Measurements from ENCODE around the gene HHIPL1.
"Not testable (repeated sequence)": the region's sequence is repeated elsewhere in the genome, so short reads cannot be mapped to it uniquely, and the experiment has no call there.

The HHIPL1 gene

DNA sequence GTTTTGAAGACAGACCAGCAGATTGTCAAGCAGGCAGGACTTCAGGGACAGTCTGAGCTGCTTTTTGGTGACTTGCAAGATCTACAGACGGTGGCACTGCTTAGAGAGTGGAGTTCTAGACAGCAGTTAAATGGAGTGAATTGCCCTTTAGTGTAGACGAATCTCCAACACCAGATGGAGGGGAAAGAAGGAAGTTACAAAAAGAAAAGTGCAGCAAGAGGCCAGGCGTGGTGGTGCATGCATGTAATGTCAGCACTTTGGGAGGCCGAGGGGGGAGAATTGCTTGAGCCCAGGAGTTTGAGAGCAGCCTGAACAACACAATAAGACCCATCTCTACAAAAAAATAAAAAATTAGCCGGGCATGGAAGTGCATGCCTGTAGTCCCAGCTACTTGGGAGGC, 8.4 kb upstream of the HHIPL1 start:
- TF ChIP-seq, protein P1, sequence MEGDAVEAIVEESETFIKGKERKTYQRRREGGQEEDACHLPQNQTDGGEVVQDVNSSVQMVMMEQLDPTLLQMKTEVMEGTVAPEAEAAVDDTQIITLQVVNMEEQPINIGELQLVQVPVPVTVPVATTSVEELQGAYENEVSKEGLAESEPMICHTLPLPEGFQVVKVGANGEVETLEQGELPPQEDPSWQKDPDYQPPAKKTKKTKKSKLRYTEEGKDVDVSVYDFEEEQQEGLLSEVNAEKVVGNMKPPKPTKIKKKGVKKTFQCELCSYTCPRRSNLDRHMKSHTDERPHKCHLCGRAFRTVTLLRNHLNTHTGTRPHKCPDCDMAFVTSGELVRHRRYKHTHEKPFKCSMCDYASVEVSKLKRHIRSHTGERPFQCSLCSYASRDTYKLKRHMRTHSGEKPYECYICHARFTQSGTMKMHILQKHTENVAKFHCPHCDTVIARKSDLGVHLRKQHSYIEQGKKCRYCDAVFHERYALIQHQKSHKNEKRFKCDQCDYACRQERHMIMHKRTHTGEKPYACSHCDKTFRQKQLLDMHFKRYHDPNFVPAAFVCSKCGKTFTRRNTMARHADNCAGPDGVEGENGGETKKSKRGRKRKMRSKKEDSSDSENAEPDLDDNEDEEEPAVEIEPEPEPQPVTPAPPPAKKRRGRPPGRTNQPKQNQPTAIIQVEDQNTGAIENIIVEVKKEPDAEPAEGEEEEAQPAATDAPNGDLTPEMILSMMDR (IDR thresholded peaks at IDR 0.05; ENCODE audit: low read depth, low read length): no peak

DNA sequence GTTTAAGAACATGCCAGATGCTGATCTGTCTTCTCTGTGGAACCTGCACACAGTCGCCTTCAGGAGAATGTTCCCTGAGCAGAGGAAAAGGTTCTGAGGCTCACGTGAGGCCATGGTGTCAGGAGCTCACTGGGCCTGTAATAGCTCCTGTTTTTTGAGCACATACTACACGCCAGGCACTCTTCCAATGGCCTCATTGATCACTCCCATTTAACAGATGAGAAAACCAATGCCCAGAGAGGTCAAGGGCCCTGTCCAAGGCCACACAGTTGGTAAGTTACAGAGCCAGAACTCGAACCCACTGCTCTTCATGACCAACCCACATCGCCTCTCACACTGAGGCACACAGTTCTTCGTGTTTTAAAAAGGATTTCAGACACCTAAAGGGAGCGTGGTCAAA, 7.3 kb upstream of the HHIPL1 start:
- TF ChIP-seq, protein P1 (IDR thresholded peaks at IDR 0.05; ENCODE audit: low read depth, low read length): no peak

More for the DNA sequence above, 8.4 kb upstream of the HHIPL1 start:
- no peak overlapping the region for H3K4me3 ChIP-seq (ENCODE audit: low read depth, low read length)

GRCh38 chr14:99642771-99643170, 2.2 kb upstream of the HHIPL1 start:
- not testable (repeated sequence) for H3K4me3 ChIP-seq (ENCODE audit: low read depth, low read length)

More for the DNA sequence above, 7.3 kb upstream of the HHIPL1 start:
- no peak overlapping the region for H3K4me3 ChIP-seq (ENCODE audit: low read depth, low read length)

DNA sequence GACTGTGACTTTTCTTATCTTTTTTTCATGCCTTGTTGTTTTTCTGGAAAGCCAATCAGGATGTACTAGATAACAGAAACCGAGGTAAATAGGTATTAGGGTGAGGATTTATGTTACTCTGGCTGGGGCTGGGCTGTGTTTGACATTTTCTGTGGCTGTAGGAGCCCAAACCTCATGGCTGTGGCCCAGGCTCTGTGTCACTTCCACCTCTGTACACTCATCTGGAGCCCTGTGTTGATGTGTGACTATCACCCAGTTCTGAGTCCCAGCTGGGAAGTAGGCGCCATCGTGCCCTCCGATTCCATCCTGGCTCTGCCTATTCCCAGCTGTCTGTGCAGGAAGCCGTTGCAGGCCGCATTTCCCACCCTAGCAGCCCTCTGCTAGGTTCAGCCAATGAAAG, 1.6 kb upstream of the HHIPL1 start:
- no peak overlapping the region for H3K4me3 ChIP-seq (ENCODE audit: low read depth, low read length)
- TF ChIP-seq, protein P1 (IDR thresholded peaks at IDR 0.05; ENCODE audit: low read depth, low read length): no peak

- TF ChIP-seq, protein P1 (IDR thresholded peaks at IDR 0.05; ENCODE audit: low read depth, low read length): no peak
- H3K4me3 ChIP-seq (ENCODE audit: low read depth, low read length): no peak overlapping the region
These were observed 818 bp upstream of the HHIPL1 start for GRCh38 chr14:99644035-99644587.

DNA sequence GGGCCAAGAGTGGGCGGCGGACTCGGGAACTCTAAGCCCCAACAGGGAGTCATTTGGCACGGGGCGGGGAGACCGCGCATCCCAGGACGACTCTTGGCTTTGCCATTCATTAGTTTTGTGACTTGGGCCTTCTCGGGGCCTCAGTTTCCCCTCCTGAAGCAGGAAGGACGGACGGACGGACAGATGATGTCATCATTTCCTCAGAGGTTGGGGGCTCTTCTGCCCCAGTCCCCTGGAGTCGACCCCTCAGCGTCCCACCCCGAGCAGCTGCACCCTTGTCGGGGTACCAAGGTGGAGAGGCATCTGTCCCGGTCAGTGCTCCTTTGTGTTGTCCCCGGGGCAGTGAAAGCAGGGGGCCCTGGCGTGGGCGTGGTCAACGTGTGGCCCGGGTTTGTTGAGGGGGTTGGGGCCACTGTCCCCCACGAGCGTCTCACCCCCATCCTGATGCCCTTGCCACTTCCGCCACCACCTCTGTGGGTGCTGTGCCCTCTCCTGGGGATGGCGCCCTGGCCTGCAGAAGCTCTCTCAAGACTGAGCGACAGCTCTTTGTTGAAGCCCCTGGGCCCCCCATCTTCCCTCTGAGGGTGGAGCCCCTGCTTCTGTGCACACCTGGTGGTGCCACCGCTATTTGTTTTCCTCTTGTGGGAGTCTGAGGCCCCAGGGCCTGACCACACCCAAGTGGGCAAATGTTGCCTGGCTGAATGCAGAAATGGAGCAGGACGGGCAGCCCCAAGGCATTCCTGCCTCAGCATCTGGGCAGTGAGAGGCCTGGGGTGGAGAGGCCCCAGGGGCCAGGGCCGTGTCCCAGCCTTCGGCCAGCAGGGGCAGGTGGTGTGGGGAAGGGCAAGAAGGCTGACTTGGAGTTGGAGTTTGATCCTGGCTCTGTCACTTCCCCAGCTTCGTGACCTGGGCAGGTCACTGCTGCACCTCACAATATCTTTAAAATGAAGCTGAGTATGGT, 896 bp downstream of the HHIPL1 start:
- no peak overlapping the region for H3K4me3 ChIP-seq (ENCODE audit: low read depth, low read length)
- TF ChIP-seq, protein P1 (IDR thresholded peaks at IDR 0.05; ENCODE audit: low read depth, low read length): no peak

DNA sequence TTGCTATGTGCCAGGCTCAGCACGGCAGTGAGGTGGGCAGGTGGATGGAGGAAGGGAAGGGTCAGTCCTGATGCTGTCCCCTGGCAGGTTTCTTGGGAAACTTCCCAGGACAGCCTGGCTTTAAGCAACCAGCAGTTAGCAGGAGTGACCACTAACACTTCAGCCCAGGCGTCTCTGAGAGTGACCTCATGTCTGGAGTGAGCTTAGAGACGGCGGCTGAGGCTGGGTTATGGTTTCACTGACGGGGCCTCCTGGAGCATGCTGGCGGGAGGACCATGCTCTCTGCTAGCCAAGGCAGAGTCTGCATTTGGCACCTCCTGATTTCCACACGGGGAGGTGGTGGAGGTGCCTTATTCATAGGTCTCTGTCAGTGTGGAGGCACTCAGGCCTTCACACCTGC, 2.5 kb downstream of the HHIPL1 start:
- TF ChIP-seq, protein P1 (IDR thresholded peaks at IDR 0.05; ENCODE audit: low read depth, low read length): no peak
- H3K4me3 ChIP-seq (ENCODE audit: low read depth, low read length): no peak overlapping the region

Measured in WI38 (cell line).